HK-2 (cell line): ENCODE data around the gene CPNE1.

Experiments used
- DNase-seq: peaks from one replicate; pipeline ENCODE4 v3.0.0-alpha.2; 2018; ENCODE audit not compliant: unreplicated experiment

CPNE1 gene

DNA sequence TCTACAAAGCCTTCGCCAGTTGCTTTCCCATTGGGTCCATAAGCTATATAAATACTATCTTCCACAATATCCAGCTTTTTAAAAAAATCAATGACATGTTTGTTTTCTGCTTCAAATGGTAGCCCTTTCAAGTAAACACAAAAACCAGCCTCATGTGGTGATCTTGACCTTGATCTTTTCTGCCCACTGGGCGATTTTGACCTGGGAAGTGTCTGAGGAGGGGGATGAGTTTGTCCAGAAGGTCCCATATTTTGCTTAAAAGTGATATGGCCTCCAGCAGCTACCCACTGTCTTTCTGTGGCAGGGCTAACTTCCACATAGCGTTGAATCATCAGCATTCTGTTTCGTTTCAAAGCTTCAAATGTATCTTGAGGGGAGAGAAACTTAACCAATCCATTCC is 10.8 kb downstream of the CPNE1 start:
- DNase-seq: no peak

DNA sequence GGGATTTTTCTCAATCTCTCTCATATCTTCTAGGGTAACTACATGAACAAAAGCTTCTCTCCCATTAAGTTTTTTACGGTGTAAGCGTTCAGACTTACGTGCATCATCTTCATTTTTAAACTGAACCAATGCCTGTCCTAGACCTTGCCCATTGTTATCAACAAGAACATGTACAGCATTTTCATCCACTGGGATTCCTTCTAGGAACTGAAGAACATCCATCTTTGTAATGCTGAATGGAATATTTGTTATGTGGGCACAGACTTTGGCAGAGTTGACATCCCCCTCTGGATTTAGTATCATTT is 11.3 kb downstream of the CPNE1 start:
- no peak for DNase-seq

DNA sequence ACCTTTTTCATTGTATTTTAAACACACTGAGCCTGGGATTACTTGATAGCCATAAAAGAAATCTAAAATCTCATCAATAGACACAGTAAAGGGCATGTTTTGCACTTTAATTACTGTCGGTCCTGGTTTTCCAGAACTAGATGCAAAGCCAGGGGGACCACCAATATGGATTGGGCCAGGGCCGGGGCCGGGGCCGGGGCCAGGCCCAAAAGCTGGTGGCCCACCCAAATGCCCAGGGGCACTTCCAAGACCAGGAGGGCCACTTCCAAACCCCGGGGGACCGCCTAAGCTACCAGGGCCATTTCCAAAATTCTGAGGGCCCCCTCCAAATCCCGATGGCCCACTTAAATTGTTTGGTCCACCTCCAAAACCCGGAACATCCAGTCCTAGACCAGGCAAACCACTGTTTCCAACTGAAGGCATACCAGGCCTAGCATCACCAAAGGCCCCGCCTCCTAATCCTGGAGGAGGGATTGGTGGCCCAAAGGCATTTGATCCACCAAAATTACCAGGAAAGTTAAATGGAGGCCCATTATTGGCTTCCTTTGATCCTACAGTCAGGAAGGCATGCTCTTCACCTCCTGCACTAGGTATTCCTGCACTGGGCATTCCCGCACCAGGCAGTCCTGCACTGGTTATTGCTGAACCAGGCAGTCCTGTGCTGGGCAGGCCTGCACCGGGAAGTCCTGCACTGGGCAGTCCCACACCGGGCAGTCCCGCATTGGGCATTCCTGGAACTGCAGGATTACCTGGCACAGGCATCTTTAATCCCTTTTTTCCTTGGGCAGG is 11.9 kb downstream of the CPNE1 start:
- no peak for DNase-seq

DNA sequence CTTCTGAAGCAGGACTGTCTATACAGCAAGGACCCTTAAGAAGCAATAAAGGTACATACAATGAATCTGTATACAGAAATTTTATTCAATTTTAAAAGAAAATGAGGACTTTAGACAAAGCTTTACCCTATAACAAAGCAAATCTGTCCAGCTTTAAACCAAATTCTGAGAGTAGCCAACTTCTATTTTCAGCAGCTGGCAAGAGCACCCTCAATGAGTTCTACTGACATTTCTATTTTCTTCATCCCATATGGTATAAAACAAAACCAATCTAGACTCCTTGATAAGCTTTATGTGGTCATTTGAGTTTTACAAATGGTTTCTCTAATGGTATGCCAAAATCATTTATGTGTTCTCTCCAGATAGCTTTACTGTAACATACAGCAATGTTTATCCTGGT is 12.7 kb downstream of the CPNE1 start:
- no peak for DNase-seq

DNA sequence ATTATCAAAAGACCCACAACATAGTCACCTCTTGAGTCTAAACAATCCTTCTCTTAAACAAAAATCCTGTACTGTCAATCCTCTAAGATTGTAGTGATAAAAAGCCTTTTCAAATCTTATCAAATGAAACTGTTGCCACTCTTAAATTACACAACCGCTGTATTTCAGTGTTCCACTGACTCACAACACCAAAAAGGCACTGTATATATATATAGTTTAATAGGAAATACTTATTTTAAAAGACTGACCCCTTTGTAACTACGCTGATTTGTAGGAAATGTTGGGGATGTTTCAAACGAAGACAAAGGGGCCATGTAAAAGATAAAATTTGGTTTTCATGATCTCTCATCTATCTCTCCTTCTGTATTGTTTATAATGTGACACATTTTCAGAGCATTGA is 14.1 kb downstream of the CPNE1 start:
- no peak for DNase-seq

DNA sequence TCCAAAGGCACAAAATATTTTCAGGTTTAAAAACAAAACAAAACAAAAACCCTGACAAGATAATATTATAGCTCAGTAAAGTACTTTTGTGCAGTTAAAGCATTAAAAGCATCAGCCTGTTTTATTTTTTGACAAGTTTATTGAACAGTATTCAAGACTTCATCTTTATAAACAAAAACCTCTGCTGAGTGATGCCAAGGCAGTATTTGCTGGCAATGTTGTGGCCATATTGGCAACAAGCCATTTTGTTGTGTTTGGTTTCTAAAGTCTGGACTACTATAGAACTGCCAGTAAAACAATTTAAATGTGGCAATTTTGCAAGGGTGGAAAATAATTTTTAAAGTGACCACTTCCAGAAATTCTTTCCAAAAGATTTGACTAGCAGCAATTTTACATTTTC is 15.9 kb downstream of the CPNE1 start:
- DNase-seq: no peak

DNA sequence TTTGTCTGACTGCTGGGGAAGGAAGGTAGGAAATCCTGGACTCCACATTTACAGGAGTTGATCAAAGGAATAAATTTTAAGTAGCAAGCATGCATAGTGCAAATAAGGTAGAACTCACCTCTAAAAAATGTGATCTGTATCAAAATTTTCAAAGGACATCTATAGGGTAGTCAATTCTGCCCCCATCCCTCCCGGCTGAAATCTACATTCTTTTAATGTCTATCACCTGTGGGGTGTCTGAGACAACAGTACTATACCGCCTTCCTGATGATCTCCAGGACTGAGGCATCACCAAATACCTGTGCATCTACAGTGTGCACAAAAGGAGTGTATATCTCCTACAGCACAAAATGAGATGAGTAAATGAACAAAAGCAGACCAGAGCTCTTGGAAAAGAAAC is 19.9 kb downstream of the CPNE1 start:
- no peak for DNase-seq

DNA sequence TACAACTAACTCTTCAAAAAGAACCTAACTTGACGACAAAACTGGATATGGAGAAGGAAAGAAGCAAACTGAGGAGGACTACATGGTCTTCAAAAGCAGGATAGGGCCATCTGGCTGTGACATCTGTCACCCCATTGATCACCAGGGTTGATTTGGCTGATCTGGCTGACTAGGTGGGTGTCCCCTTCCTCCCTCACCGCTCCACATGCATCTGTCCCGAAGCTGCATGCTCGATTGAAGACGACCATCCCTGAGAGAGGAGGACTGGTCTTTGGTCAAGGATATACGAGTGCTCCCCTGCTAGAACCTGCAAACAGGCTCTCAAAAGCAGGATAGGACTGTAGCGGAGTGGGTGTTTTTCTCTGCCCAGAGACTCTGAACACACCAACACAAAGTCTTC is 21.7 kb downstream of the CPNE1 start:
- DNase-seq: no peak

DNA sequence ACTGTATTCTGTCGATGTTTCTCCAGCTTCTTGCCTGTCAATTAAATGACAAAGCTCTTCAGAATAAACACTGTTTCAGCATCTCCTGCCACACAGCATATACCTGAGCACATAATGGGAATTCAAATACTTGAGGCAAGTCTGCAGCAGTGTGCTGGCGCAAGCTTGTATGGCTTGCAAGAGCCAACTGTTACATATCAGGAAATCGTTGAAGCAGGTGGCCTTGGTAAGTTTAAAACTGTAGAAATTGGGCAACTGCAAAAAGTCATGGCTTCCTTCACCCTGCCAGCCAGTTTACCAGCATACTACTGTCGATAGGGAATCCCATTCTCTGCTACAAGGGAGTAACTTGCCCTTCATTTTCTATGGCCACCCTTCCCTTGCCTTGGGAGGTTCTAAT is 23.0 kb downstream of the CPNE1 start:
- no peak for DNase-seq

DNA sequence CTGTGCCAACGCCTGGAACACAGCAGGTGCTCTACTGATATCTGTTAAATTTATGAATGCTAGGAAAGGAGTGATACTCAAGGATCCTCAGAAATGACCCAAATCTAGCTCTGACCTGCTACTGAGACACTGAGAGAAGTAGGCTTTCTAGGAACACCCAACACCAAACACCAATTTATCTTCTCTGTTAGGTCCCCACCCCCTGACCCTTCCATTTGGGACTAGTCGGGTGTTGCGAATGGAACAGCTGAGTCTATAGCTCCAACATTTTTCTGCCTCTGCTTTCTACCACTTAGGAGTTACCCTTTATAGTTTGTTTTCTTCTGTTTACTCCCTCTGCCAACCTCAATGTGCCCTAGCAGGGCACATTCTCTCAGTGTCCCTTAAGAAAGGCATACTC is 24.0 kb downstream of the CPNE1 start:
- DNase-seq: no peak

DNA sequence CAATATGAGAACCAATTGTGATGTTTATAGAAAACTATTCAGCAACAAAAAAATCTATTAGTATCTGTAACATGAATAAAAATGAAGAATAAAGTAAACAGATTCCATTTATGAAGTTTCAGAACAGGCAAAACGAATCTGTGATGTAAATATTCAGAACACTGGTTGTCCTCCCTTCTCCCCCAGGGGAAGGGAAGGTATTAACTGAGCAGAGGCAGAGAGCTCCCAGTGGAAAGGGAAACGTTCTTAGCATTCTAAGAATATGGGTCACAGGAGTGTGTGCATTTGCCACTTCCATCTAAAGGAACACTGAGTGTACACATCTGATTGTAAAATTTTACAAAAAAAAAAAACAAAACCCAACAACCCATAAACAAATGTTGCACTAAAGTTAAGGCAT is 25.9 kb downstream of the CPNE1 start:
- no peak for DNase-seq

DNA sequence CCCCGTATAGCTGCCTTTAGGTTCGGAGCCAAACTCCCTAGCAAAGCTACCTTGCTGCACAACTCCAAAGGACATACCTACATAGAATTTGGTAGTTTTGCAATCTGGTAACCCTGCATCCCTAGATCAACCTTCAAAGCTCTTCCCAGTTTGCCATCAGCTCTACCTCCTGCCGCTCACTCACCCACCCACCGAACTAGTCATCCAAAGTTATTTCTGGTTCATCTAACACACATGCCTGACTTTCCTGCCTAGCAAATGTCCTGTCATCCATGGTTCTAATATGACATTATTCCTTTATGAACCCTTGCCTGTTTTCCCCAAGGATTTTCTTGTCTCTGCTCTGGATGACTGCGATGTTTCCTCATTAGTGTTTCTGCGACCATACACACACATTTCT is 27.4 kb downstream of the CPNE1 start:
- DNase-seq: no peak

DNA sequence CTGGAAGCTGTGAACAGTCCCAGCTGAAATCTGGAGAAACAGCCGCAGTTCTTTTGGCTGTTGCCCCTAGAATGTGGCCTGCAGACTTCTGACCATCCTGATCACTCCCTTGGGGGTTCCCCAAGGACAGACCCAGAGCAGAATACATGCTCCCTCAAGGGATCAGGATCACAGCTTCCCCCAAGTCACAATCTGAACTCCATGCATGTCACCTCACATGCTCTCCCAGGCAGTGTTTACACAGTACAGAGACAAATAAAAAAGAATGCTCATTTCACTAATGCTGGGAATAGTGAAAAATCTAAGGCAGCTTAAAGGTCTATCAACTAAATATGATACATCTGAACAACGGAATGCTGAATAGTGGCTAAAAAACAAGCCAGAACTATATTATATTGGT is 28.6 kb downstream of the CPNE1 start:
- no peak for DNase-seq

DNA sequence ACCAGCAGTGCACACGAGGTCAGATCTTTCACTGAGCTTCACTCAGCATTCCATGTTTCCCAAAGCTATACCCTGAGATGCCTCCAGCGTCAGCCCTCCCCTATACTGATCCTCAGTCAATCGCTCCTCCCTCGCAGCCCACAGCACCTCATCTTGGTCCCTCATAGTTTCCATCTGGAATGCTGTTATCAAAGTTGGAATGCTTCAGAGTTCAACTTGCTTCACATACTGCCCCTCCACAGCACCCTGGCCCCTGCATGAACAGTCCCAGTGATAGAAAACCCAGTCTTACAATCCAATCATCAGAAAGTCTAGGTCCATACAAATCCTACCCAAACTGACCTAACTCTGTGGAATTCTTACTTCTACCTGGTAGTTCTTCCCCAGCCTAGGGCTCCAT is 29.0 kb downstream of the CPNE1 start:
- no peak for DNase-seq

DNA sequence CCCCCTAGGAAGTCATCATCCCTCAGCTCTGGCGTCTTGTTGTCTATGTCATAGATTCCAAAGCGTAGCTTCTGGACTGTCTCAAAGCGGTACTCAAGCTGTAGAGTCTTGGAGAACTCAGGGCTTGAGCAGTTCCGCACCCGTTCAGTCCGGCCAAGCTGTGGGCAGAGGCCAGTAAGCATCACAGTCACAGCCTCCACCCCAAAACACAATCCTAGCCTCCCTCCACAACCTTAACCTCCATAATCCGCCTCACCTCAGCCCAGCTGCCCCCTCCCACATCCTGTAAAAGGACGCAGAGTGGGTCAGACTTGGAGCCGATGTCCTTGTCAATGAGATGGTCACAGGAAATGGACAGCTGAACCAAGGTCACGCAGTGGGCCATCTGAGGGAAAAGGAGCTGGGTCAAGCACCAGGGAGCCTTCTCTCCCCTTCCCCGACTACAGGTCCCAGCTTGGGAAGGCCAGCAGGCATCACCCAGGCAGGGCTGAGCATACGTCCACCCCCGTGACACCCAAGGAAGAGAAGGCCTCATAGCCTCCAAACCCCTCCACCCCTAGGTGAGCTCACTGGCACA is 32.1 kb downstream of the CPNE1 start:
- no peak for DNase-seq

DNA sequence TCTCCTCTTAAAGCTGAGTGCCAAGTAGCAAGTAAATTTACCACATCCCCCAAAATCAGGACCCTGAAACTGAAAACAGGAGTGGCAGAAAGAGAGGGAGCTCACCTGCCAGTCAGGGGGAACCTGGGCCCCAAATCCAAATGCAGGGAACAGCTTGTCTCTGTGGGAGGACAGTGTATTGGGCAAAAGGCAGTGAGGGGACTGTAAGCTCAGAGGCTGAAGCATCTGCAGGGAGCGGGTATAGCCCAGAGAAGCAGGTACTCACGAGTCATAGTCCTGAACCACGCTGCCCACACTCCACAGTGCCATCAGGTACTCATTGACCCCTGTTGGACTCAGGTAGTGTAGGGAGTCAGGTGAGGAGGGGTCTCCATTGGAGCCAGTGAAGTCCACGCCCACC is 34.1 kb downstream of the CPNE1 start:
- DNase-seq: no peak

DNA sequence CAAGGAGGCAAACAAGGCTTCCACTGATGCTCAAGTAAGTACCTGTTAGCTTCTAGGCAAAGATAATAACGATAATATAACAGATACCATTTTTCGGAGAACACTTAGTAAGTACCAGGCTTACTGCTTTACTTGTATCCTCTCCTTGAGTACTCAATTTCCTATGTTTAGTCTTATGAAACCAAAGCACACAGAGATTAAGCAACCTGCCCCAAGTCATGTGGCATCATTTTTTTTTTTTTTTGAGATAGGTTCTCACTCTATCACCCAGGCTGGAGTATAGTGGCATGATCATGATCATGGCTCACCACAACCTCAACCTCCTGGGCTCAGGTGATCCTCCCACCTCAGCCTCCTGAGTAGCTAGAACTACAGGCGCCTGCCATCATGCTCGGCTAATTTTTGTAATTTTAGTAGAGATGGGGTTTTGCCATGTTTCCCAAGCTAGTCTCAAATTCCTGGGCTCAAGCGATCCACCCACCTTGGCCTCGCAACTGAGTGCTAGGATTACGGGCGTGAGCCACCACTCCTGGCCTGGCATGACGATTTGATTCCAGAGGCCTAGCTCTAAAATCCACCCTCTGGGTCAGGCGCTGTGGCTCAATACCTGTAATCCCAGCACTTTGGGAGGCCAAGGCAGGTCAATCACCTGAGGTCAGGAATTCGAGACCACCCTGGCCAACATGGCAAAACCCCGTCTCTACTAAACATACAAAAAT is 35.1 kb downstream of the CPNE1 start:
- no peak for DNase-seq

DNA sequence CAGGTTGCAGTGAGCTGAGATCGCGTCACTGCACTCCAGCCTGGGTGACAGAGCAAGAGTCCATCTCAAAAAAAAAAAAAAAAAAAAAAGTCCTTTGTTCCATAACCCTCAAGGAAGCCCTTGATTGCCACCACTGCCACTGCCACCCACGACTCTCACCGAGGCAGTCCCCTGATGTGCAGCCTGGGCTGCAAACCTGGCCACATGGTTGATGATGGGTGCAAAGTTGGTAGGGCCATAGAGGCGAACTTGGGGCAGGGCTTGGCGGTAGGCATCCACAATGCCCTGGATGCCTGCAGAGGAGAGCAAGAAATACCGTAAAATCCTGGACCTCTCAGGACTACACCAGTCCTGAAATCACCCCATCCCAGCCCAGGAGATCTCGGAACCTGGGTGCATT is 37.6 kb downstream of the CPNE1 start:
- DNase-seq: no peak

DNA sequence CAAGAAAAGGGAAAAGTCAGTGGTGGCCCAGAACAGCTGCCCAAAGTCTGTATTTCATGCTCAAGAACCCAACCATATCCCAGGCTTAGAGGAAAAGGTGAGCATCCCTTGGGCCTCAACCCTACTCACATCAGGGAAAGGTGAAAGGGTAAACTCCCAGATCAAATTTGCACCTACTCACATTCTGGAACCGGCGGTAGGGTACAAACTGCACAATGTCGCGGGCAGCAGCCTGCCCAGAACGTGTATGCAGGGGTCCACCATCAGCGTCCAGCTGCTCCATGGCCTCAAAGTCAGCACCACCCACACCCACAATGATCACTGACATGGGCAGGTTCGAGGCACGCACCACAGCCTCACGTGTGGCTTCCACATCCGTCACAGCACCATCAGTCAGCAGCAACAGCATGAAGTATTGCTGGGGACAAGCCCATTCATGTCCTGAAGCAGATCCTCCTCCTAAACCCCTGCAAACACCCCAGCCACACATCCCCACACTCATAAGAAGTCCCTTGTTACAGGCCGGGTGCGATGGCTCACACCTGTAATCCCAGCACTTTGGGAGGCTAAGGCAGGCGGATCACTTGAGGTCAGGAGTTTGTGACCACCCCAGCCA is 38.2 kb downstream of the CPNE1 start:
- DNase-seq: no peak

DNA sequence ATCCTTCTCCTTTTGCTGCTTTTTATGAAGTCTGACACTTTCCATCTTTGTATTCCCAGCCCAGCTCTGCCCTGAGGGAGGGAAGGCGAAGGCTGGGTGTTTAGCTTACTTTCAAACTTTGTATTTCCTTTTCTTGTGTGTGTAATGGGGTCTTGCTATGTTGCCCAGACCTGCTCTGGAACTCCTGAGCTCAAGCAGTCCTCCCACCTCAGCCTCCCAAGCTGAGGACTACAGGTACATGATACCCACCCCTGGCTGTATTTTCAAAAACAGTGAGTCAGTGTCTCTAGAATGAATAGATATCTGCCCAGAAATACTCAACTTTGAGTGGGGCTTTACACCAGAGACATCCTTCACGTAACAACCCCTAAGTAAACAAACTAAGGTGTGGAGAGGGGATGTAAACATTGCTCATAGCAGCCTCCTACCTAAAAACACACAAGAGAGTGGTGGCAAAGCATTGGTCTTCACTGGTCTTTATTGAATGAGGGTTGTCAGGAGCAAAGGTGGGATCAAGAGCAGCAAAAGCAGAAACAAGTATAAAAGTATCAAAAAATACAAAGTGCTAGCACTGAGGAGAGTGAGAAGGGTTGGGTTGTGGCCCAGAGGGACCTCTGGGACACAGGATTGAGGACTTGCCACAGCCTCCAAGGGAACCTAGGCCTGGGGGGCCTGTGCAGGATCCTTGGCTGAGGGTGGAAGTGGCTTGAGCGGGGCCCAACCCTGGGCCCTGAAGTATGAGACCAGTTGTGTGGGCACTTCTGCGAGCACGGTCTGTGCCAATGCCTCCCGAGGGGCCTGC is 38.9 kb downstream of the CPNE1 start:
- no peak for DNase-seq

DNA sequence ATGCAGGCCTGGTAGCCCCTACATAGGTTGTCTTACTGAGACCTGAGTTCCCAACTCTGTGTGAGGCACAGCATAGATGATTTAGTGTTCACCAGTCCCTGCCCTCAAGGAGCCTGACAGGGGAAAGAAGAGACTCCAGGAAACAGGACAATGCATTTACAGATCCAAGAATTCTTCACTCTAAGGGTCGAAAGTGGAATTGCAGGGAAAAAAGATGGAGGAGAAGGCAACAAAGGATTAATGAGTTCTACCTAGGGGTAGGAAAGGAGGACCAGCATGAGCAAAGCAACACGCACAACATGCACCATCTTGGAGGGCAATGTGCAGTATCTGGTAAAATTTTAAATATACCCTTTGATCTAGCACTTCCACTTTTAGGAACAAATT is 43.1 kb downstream of the CPNE1 start:
- no peak for DNase-seq

DNA sequence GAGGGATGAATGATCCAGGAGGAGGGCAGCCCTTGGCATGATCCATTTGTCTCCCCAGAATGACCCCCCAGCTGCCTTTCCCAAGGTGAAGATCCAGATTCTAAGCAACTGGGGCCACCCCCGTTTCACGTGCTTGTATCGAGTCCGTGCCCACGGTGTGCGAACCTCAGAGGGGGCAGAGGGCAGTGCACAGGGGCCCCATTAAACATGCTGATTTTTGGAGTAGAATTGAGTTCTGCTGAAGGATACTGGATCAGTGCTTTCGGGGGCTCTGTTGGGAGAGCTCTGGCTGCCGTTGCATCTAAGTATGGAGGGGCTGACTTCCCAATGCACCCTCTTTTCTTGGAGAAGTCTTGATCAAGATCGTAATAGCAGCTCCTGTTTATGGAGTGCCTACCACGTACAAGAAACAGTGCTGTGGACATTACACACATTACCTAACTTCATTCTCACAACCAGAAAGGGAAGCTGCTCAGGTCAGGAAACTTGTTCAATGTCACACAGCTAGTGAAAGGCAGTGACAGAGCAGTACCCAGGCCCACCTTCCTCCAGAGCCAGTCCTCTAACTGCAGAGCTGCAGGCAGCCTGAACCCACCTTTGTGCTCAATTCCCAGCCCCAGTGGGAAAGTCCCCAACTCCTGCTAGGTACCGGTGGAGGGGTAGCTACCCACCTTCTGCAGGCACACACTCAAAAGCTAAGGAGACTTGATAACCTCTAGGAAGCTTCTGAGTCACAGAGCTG is 43.7 kb downstream of the CPNE1 start:
- no peak for DNase-seq
